GM13977 (cell line): ENCODE data around the gene ARHGAP12.

Experiments used
- DNase-seq: peaks from one replicate; pipeline ENCODE4 v3.0.0; 2012; ENCODE audit warnings: low spot score
- in situ Hi-C: fragments of 300-500 bp; cut with MboI; formaldehyde crosslinking; loops from one replicate; pipeline ENCODE4 v1.12.0; 2022; ENCODE audit warnings: low sequenced_read_pairs, low pct_unique_long_range_greater_than_20kb, mixed read lengths, inconsistent platforms; ENCODE audit not compliant: unreplicated experiment
- TF ChIP-seq, protein P1 (sequence below): IDR thresholded peaks from 2 replicates; pipeline ENCODE4 v1.5.1; 2012; ENCODE audit warnings: mild to moderate bottlenecking, control low read depth; ENCODE audit not compliant: insufficient read depth; ENCODE audit errors: extremely low read depth, missing control alignments

The ARHGAP12 gene

DNA sequence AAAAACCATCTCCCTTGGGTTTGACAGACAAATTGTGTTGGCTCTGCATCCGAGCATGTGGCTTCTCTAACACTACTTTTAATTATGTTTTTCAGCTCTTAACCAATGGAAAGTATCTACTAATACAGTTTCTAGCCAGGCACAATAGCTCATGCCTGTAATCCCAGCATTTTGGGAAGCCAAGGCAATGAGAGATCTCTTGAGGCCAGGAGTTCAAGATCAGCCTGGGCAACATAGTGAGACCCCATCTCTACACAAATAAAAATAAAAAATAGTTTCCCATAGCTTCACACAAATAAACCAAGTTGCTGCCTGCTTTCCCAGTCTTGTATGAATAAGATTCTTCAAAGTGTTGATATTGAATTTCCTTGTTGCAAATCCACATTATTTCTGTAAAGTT is 13.8 kb upstream of the ARHGAP12 start:
- in situ Hi-C loops, result no loop called here
- TF ChIP-seq, protein P1, sequence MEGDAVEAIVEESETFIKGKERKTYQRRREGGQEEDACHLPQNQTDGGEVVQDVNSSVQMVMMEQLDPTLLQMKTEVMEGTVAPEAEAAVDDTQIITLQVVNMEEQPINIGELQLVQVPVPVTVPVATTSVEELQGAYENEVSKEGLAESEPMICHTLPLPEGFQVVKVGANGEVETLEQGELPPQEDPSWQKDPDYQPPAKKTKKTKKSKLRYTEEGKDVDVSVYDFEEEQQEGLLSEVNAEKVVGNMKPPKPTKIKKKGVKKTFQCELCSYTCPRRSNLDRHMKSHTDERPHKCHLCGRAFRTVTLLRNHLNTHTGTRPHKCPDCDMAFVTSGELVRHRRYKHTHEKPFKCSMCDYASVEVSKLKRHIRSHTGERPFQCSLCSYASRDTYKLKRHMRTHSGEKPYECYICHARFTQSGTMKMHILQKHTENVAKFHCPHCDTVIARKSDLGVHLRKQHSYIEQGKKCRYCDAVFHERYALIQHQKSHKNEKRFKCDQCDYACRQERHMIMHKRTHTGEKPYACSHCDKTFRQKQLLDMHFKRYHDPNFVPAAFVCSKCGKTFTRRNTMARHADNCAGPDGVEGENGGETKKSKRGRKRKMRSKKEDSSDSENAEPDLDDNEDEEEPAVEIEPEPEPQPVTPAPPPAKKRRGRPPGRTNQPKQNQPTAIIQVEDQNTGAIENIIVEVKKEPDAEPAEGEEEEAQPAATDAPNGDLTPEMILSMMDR, result no peak

DNA sequence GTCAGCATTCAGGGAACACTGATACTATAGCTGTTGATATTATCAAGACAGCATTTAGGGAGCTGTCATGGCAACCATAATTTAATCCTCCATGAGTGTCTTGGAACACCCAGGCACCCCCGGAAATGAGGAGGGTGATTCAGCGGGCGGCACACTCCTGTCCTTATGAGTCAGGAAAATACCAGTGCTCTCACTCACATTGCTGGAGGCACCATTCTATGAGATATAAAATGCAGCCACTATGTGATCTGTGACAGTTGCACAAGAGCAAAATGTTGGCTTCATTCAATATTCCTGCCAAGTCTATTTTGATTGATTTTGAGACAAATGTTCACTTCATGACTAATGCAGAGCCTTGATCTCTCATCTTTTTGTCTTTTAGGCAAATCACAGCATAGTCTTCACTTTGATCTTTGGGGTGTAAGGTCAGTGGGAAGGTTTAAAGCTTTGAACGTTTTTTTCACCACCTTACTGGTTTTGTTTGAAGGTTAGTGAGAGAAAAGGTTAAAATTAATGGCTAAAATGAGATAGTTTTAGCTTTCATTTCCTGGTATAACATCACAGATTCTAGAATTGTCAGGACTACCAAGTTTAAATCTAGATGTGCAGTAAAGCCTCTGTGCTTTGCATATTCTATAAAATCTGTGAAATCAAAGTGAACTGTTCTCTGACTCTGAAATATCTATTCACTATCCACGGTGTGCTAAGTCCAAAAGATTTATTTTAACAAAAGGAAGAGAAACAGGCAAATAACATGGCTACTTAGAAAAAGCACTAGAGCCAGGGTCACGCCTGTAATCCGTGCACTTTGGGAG is 12.4 kb upstream of the ARHGAP12 start:
- TF ChIP-seq, protein P1, result no peak
- in situ Hi-C loops, result no loop called here
- DNase-seq, result no peak

More for the DNA sequence above, 13.8 kb upstream of the ARHGAP12 start:
- no peak for DNase-seq

DNA sequence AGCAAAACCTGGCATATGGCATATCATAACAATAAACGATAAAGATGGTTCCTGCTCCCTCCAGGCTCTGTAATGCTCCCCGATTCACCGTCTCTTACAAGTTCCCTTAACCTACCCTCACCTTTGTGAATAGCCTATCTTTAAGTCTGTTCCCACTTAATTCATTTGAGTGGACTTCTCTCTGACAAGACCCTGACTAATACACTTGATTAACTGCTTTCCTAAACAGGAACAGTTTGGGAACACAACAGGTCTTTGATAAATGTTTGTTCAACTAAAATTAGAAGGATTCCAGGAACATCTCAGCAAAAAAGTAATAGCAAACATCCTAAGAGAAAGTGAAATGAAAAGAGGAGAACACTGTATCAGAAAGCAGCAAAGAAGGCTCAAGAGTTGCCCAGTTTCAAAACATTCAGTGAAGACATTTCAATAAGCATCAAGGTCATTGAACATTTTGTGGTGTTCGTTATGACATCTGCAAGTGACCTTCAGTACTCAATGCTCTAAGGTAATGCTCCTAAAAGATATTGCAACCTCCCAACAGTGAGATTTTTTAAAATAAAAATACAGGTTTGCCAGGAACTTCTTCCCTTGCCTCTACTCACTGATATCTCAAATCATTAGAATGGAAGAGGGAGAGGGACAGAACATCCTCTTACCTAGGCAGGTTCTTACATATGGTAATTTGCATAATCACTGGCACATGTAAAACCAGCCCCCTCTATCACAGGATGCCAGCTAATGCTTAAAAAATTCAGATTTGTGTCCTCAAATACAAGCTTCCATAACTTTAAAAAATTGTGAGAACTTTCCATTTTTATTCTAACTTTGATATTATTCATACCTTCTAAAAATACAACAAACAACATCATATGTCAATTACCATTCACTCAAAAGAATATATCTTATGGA is 11.4 kb upstream of the ARHGAP12 start:
- DNase-seq, result no peak
- in situ Hi-C loops, result no loop called here
- TF ChIP-seq, protein P1, result no peak

DNA sequence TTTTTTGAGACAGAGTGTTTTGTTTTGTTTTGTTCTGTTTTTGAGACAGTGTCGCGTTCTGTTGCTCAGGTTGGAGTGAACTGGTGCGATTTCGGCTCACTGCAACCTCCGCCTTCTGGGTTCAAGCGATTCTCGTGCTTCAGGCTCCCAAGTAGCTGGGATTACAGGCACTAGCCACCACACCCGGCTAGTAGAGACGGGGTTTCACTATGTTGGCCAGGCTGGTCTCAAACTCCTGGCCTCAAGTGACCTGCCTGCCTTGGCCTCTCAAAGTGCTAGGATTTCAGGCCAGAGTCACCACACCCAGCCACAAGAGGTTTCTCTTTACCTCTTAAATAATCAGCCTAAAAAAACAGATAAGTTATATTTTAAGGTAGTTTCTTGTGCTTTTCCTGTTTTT is 8.7 kb upstream of the ARHGAP12 start:
- no peak for DNase-seq
- in situ Hi-C loops, result no loop called here
- TF ChIP-seq, protein P1, result no peak

DNA sequence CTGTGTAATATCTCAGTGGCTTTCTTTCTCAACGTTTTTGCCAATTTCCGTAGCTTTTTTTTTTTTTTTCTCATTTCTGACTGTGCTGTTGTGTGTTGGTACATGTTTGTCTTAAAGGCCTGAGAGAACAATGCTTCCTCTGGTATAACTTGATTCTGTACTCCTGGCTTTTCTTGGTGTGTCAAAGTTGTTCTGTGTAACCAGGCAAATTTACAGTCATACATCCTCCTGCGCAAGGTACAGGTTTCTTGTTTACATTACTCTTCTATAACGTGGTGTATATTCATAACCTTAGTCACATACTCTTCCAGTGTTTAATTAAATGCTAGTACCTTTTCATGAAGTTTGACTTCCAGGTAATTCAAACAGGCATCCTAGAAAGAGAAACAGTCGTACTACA is 8.3 kb upstream of the ARHGAP12 start:
- DNase-seq, result no peak
- in situ Hi-C loops, result no loop called here
- TF ChIP-seq, protein P1, result no peak

DNA sequence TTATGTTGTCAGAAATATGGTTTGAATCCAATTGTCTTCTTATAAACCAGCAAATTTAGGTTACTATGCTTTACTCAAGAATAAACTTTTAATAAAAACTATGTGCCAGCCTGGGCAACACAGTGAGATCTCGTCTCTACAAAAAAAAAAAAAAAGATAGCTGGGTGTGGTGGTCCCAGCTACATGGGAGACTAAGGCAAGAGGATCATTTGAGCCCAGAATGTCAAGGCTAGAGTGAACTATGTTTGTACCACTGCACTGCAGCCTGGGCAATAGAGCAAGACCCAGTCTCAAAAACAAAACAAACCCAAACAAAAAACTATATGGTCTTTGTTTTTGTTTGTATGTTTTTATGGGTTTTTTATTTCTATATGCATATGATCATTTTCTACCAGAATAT is 7.5 kb upstream of the ARHGAP12 start:
- in situ Hi-C loops, result no loop called here
- TF ChIP-seq, protein P1, result no peak
- DNase-seq, result no peak
